IPS DF 6.9 (cell line): ENCODE data around the gene ACAP2.
A peak's percentile ranks its signal among the peaks of the same experiment; 100 is the strongest.
"Not testable (repeated sequence)": the region's sequence is repeated elsewhere in the genome, so short reads cannot be mapped to it uniquely, and the experiment has no call there.

ENCODE experiments used
- DNase-seq: peaks from one replicate; pipeline ENCODE4 v3.0.0-alpha.2; 2013; ENCODE audit warnings: low read depth, low spot score
- H3K27ac ChIP-seq: one replicate; pipeline ENCODE4 v1.5.1; 2013; ENCODE audit warnings: low read length, control low read depth
- H3K27me3 ChIP-seq: 2 replicates; pipeline ENCODE4 v1.6.1; 2013; ENCODE audit warnings: mild to moderate bottlenecking, low read length; ENCODE audit not compliant: control insufficient read depth, insufficient read depth
- H3K36me3 ChIP-seq: 2 replicates; pipeline ENCODE4 v1.6.1; 2013; ENCODE audit warnings: low read length; ENCODE audit not compliant: control insufficient read depth, insufficient read depth
- H3K4me1 ChIP-seq: 2 replicates; pipeline ENCODE4 v1.6.1; 2013; ENCODE audit warnings: low read length; ENCODE audit not compliant: control insufficient read depth, insufficient read depth
- H3K4me3 ChIP-seq: 2 replicates; pipeline ENCODE4 v1.5.1; 2013; ENCODE audit warnings: mild to moderate bottlenecking, low read length
- H3K9me3 ChIP-seq: 2 replicates; pipeline ENCODE4 v1.6.1; 2013; ENCODE audit warnings: low read length, inconsistent platforms; ENCODE audit not compliant: control insufficient read depth, insufficient read depth
- WGBS: extraction: QIAGEN DNeasy Blood & Tissue Kit; methylation state at CpG from one replicate; pipeline ENCODE4 v1.1.7; 2013; ENCODE audit warnings: mixed read lengths, missing lambda C conversion rate; ENCODE audit not compliant: insufficient read length, insufficient coverage; 5-methylcytosine and 5-hydroxymethylcytosine counted together

The ACAP2 gene

GRCh38 chr3:195442573-195443390 lies at the start of gene ACAP2:
Gene ACAP2, minus strand, starts transcription at chr3:195443020. Its CDS starts 173 bp downstream, at chr3:195442847.
- no peaks in the 10 kb centered on the region for H3K27me3 ChIP-seq
- peaks cover 2% of the 10 kb centered on the region; the same call in 1 of the 2 replicates for H3K4me1 ChIP-seq
- DNase-seq, result peak; percentile 96
- no peaks in the 10 kb centered on the region for H3K36me3 ChIP-seq
- no peak within 1 kb of the TSS for H3K27ac ChIP-seq
- H3K4me3 ChIP-seq, result peak within 1 kb of the TSS; percentile 54
- no CpG with 5 or more reads among the region's 106 CpGs for WGBS
- H3K9me3 ChIP-seq, result no peaks in the 10 kb centered on the region

- DNase-seq, result no peak
- no peak overlapping the region for H3K4me3 ChIP-seq
- H3K27me3 ChIP-seq, result no peaks in the 10 kb centered on the region
- no peaks in the 10 kb centered on the region for H3K4me1 ChIP-seq
- H3K36me3 ChIP-seq, result no peaks in the 10 kb centered on the region
- no peak overlapping the region for H3K27ac ChIP-seq
- 100% methylated on average over 1 of the region's 3 CpGs for WGBS
- no peaks in the 10 kb centered on the region; the same call in none of the 2 replicates for H3K9me3 ChIP-seq
Measured at GRCh38 chr3:195475614-195476013, 32.8 kb upstream of the ACAP2 start.

GRCh38 chr3:195475116-195475515 lies 32.3 kb upstream of the ACAP2 start:
- H3K36me3 ChIP-seq, H3K4me3 ChIP-seq, H3K27me3 ChIP-seq, H3K27ac ChIP-seq, H3K9me3 ChIP-seq, H3K4me1 ChIP-seq, DNase-seq: not testable (repeated sequence)
- no CpG with 5 or more reads among the region's 8 CpGs for WGBS

GRCh38 chr3:195468841-195469240 lies 26.0 kb upstream of the ACAP2 start:
- no peaks in the 10 kb centered on the region for H3K9me3 ChIP-seq
- no peak for DNase-seq
- no peaks in the 10 kb centered on the region for H3K27me3 ChIP-seq
- H3K4me1 ChIP-seq, result no peaks in the 10 kb centered on the region
- H3K4me3 ChIP-seq, result no peak overlapping the region
- no peak overlapping the region for H3K27ac ChIP-seq
- no peaks in the 10 kb centered on the region for H3K36me3 ChIP-seq
- WGBS, result no CpG with 5 or more reads among the region's 4 CpGs

GRCh38 chr3:195468391-195468776 lies 25.6 kb upstream of the ACAP2 start:
- Histone ChIP-seq H3K27ac (no peak overlapping the region), H3K9me3 (no peaks in the 10 kb centered on the region), H3K36me3 (no peaks in the 10 kb centered on the region), H3K27me3 (no peaks in the 10 kb centered on the region), H3K4me1 (no peaks in the 10 kb centered on the region), H3K4me3 (no peak overlapping the region)
- WGBS, result no CpG with 5 or more reads among the region's 4 CpGs
- no peak for DNase-seq

GRCh38 chr3:195467641-195468390 lies 25.0 kb upstream of the ACAP2 start:
- H3K4me3 ChIP-seq, result no peak overlapping the region
- H3K36me3 ChIP-seq, result no peaks in the 10 kb centered on the region
- no peak for DNase-seq
- H3K27me3 ChIP-seq, result no peaks in the 10 kb centered on the region
- no peaks in the 10 kb centered on the region for H3K9me3 ChIP-seq
- no peaks in the 10 kb centered on the region for H3K4me1 ChIP-seq
- no CpG with 5 or more reads among the region's 5 CpGs for WGBS
- no peak overlapping the region for H3K27ac ChIP-seq

GRCh38 chr3:195466251-195466650 lies 23.4 kb upstream of the ACAP2 start:
- Histone ChIP-seq H3K27ac (no peak overlapping the region), H3K36me3 (no peaks in the 10 kb centered on the region), H3K4me3 (no peak overlapping the region), H3K4me1 (no peaks in the 10 kb centered on the region), H3K27me3 (no peaks in the 10 kb centered on the region), H3K9me3 (no peaks in the 10 kb centered on the region)
- DNase-seq, result no peak
- WGBS, result no CpG with 5 or more reads among the region's 4 CpGs

- not testable (repeated sequence) for H3K27me3 ChIP-seq, H3K9me3 ChIP-seq, H3K4me1 ChIP-seq, H3K4me3 ChIP-seq, H3K36me3 ChIP-seq, H3K27ac ChIP-seq, DNase-seq
- WGBS, result no CpG with 5 or more reads among the region's 6 CpGs
Measured at GRCh38 chr3:195462922-195463321, 20.1 kb upstream of the ACAP2 start.

GRCh38 chr3:195462308-195462610 lies 19.4 kb upstream of the ACAP2 start:
- WGBS, result no CpG with 5 or more reads among the region's 3 CpGs
- H3K27ac ChIP-seq, result no peak overlapping the region
- no peaks in the 10 kb centered on the region for H3K4me1 ChIP-seq
- H3K27me3 ChIP-seq, result no peaks in the 10 kb centered on the region
- H3K9me3 ChIP-seq, result no peaks in the 10 kb centered on the region
- no peak for DNase-seq
- H3K36me3 ChIP-seq, result no peaks in the 10 kb centered on the region
- H3K4me3 ChIP-seq, result no peak overlapping the region

GRCh38 chr3:195461594-195462307 lies 18.9 kb upstream of the ACAP2 start:
- Histone ChIP-seq H3K27ac (no peak overlapping the region), H3K4me1 (no peaks in the 10 kb centered on the region), H3K27me3 (no peaks in the 10 kb centered on the region), H3K36me3 (no peaks in the 10 kb centered on the region), H3K4me3 (no peak overlapping the region), H3K9me3 (no peaks in the 10 kb centered on the region)
- WGBS, result no CpG with 5 or more reads among the region's 7 CpGs
- no peak for DNase-seq
